G401.6 (cell line): ENCODE data around the gene SIGMAR1.
A peak's percentile ranks its signal among the peaks of the same experiment; 100 is the strongest.
"Not testable (repeated sequence)": the region's sequence is repeated elsewhere in the genome, so short reads cannot be mapped to it uniquely, and the experiment has no call there.

Experiments
- FAIRE-seq: peaks from 2 replicates; lab custom pipeline; 2012; peaks lifted over from hg19 to GRCh38; lab: Jason Lieb, UNC

Gene SIGMAR1

DNA sequence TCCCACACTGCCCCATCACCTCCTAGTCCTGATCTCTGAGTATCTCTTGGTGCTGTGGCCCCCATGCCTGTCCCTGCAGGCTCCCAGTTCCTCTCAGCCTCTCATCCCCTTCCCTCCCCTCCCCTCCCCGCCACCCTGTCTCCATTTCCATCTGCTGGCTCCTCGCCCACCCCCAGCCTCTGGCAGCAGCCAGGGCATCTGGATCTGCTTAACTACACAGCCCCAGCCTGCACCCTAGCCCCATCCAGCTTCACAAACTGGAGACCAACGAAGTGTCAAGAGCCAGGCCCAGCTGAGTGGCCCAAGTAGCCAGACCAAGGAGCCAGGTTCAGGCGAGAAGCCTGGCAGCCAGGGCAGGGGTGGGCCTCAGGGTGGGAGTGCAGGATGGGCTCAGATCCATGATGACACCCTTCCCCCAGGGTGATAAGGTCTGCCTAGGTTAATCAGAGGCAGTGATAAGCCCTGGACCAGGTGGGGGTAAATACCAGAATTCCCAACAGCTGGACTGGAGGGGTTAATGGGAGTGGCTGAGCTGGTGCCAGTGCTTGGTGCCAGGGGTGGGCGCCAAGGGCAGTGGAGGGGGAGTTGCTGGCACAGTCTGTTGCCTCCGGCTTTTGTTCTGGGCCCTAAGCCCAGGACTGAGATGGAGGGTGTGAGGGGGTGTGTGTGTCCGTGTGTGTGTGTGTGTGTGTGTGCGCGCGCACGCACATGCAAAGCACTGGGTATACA is 16.9 kb upstream of the SIGMAR1 start:
- FAIRE-seq, result no peak

- no peak for FAIRE-seq
Observed at GRCh38 chr9:34653151-34654072, 15.8 kb upstream of the SIGMAR1 start.

- no peak for FAIRE-seq
Observed at GRCh38 chr9:34652602-34653000, 15.0 kb upstream of the SIGMAR1 start.

- FAIRE-seq, result no peak
Observed at GRCh38 chr9:34651876-34652601, 14.5 kb upstream of the SIGMAR1 start, which contains the start of gene IL11RA. Gene IL11RA (plus strand): TSS chr9:34652185. CDS start chr9:34655218, 3,033 bp downstream.

DNA sequence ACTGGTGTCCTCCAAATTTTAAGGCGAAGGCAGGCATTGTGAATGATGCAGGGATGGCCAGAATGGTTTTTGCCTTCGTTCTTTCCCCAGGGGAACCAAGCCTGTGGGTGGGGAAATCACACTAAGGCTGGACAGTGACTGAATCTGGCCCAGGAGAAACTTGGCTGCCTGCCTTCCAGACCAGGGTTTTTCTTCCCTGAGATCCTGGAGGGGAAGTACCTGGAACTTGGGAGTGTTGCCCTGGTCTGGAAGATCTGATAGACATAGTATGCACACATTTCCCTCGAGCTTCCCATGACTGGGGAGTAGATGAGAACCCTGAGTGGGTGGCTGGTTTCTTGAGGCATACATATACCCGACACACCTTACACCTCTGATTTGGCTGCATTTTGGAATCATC is 13.7 kb upstream of the SIGMAR1 start:
- no peak for FAIRE-seq

DNA sequence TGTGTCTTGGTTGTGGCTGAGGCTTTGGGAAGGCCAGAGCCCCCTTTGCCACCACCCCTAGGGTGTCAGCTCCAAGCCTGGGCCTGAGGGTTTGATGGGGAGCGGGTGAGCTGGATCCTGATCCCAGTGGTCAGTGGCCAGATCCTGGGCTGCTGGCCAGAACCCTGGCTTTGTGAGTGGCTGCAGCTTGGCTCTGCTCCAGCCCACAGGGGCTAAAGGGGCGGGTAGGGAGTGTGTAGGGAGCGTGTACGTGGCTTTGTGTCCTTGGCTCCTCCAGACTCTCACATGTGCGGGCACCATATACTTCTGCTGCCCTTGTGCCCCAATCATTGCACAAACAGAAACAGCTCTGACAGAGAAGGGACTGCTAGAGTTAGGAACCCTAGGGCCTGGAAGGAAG is 13.2 kb upstream of the SIGMAR1 start:
- FAIRE-seq, result no peak

- no peak for FAIRE-seq
Observed at GRCh38 chr9:34648673-34649072, 11.1 kb upstream of the SIGMAR1 start.

- no peak for FAIRE-seq
Observed at GRCh38 chr9:34647651-34648050, 10.1 kb upstream of the SIGMAR1 start.

DNA sequence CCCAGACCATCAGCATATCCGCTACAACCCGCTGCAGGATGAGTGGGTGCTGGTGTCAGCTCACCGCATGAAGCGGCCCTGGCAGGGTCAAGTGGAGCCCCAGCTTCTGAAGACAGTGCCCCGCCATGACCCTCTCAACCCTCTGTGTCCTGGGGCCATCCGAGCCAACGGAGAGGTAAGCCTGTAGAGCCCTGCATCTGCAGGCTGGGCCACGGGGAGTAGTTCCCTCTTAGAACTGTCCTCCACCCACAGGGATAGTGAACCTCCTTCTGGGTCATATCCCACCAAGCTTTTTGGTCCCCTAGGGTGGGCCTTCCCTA is 9.5 kb upstream of the SIGMAR1 start:
- FAIRE-seq, result no peak

- peak; percentile 90 for FAIRE-seq
Observed at GRCh38 chr9:34646211-34647083, 8.9 kb upstream of the SIGMAR1 start, which contains the start of gene GALT. Gene GALT (plus strand): TSS chr9:34646675. CDS start chr9:34646705, 30 bp downstream.

DNA sequence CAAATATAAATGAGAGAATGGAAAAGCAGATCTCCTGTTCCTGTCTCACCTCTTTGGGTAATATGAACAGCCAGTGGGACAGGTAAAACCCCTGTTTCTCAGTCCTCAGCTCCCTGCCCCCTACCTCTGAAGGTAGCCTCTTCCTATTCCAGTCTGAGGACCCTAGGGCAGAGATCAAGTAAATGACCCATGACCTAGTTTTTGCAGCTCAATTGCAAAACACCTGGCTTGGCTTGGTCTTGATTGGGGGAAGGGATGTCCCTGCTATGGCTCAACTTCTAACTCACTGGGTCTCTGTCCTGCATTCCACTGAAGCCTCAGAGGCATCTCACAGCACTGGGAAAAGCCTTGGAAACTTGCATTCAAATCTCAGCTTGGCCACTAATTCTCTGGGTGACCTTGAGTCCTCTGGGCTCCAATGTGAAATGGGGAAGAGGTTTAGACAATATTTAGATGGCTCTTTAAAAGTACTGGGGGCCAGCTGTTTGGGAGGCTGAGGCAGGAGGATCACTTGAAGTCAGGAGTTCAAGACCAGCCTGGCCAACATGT is 7.3 kb upstream of the SIGMAR1 start:
- FAIRE-seq, result no peak

DNA sequence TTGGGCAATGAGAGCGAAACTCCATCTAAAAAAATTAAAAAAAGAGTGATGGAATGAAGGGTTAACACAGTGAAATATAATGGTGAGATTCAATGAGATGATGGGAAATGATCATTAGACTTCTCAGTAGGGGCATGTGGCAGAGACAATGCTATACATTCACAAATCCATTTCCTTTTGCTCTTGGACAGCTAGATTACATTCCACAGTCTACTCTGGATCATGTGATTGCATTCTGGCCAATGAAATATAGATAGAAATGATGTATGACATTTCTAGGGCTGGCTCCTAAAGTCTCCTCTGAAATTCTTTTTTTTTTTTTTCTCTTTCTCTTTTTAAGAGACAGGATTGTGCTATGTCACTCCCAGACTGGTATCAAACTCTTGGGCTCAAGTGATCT is 5.1 kb upstream of the SIGMAR1 start:
- no peak for FAIRE-seq

- FAIRE-seq, result not testable (repeated sequence)
Observed at GRCh38 chr9:34639322-34639721, 1.7 kb upstream of the SIGMAR1 start.

GRCh38 chr9:34638138-34638445 is 505 bp upstream of the SIGMAR1 start:
- FAIRE-seq, result no peak

DNA sequence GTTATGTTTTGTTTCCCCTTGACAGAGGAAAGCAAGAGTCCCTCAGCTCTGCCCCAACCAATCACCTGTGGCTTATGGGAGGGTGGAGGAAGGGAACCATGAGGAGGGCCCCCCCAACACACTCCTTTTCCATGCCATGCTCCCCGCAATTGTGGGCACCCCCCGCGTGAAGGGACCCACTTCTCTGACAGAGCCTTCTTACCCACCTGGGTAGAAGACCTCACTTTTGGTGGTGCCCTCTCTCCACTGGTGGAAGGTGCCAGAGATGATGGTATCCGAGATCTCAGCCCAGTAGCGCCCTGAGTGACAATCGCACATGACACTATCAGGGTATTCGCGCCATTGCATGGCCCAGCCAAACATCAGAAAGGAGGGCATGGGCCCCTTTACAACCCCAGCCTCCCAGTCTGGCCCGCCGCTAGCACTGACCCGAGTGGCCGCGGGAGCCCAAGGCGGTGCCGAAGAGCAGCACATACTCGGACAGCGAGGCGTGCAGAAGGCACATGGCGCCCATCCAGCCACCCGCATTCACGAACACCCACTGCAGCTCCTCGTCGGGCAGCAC is 714 bp downstream of the SIGMAR1 start:
- FAIRE-seq, result no peak

GRCh38 chr9:34635556-34635955 is 2.0 kb downstream of the SIGMAR1 start:
- no peak for FAIRE-seq

- FAIRE-seq, result no peak
Observed at GRCh38 chr9:34634551-34635248, 2.9 kb downstream of the SIGMAR1 start.

- peak; percentile 93 for FAIRE-seq
Observed at GRCh38 chr9:34633851-34634550, 3.6 kb downstream of the SIGMAR1 start.

DNA sequence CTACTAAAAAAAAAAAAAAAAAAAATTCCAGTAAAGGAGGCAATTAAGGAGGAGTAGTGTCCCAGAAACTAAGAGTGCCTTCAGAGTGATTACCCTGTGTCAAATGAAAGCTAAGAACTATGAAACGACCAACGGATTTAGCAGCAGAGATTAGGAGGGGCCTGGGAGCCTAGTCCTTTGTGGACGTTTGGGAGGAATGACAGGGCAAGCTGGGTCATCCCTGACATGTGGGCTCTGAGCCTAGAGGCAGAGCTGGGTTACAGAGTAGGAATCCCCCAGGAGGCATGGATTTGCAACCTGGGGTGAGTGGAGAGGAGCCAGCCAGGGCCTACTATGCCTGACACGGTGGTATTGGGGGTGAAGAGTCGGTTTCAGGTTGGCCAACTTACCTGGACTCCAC is 4.4 kb downstream of the SIGMAR1 start:
- FAIRE-seq, result no peak
